Activated T-cell treated with anti-CD3 and anti-CD28 coated beads for 4 hours (primary cell): ENCODE measurements around the gene ZMAT2.
"Not testable (repeated sequence)": the region's sequence is repeated elsewhere in the genome, so short reads cannot be mapped to it uniquely, and the experiment has no call there.

Experiments
- DNase-seq: peaks from one replicate; pipeline ENCODE4 v3.0.0-alpha.2; 2020

The ZMAT2 gene

DNA sequence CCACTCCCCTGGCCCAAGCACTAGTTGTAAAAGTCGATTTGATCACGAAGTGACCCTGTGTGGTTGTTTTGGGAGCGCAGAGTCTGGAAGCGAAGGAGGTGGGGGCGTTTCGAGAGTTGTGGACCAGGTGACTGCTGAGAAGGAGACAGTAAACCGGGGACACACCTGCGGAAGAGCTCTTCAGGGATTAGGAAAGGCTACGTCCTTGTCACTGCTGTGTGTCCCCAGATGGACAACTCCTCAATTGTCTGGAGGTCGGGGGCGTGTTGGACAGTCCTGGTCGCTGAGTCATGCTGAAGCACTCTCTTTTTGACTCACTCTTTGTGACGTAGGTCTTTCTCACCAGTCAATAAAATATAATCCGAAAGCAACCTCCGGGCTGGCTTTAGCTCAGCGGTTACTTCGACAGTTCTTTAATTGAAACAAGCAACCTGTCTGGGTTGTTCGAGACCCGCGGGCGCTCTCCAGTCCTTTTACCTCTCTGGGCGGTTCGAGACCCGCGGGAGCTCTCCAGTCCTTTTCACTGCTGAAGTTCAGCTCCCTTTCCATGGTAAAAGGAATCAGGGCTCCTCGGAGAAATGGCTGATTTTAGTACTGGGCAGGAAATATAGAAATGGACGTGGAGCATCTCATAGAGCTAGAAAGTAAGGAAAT lies 10.8 kb downstream of the ZMAT2 start:
- peak; percentile 95 for DNase-seq

DNA sequence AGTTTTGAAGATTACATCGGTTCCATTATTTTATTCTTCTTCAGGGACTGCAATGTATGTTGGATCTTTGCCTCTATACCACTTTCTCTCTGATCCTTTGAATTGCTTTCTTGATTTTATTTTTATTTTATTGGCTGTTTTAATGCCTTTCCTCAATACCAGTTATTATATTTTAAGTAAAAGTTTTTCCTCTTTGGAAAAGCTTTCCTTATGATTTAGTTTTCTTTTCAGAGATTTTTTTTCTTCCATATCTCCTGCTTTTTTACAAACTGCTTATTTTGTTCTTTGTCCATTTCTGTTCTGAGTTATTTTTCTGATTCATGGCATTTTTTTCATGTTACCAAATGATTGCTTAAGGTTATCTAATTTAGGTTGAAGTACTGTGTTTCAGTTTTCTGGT lies 11.5 kb downstream of the ZMAT2 start:
- DNase-seq: no peak

DNA sequence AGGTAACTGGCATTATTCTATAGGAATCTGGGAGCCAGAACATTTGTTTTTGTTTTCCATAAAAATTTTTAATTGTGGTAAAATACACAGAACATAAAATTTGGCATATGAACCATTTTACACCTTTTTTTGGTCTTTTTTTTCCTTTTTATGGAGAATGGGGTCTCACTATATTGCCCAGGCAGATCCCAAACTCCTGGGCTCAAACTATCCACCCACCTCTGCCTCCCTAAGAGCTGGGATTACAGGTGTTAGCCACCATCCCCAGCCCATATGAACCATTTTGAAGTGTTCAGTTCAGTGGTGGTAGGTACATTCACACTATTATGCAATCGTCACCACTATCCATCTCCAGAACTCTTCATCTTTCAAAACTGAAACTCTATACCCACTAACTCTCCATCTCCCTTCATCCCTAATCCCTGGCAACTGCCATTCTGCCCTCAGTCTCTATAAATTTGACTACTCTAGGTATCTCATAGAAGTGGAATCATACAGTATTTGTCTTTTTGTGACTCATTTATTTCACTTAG lies 13.4 kb downstream of the ZMAT2 start:
- no peak for DNase-seq

DNA sequence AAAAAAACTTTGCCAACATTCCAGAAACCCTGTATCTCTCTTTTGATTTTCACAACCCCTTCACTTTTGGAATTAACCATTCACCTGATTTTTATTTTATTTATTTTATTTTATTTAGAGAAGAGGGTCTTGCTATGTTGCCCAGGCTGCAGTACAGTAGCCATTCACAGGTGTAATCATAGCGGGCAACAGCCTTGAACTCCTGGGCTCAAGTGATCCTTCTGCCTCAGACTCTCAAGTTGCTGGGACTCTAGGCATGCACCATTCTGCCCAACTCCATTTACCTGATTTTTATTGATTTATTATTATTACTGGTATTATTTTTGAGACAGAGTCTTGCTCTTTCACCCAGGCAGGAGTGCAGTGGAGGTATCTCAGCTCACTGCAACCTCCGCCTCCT lies 16.0 kb downstream of the ZMAT2 start:
- DNase-seq: not testable (repeated sequence)

DNA sequence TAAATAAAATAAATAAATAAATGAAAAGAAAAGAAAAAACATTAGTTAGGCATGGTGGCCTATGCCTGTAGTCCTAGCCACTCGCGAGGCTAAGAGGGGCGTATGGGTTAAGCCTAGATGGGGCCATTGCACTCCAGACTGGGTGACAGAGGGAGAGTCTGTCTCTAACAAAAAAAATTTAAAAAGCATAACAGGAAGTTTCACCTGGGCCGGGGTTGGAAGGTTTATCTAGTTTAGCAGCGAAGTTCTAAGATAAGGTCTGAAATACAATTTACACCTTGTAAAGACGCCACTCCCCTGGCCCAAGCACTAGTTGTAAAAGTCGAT lies 18.0 kb downstream of the ZMAT2 start:
- DNase-seq: no peak

DNA sequence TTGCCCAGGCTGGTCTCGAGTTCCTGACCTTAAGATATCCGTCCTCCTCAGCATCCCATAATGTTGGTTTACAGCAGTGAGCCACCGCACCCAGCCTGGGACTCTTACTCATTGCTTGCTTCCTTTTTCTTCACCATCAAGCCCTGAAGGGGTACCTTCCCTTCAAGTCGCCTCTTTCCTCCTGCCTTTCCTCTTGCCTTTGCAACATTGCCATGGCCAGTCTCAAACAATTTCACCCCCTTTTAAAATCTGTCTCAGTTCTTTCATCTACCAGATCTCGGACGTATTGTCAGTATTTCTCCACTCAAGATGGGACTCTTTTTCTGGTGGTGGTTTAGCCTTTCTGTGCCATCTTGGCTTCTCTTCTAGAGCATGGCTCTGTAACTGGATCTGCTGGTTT lies 20.5 kb downstream of the ZMAT2 start:
- DNase-seq: not testable (repeated sequence)

DNA sequence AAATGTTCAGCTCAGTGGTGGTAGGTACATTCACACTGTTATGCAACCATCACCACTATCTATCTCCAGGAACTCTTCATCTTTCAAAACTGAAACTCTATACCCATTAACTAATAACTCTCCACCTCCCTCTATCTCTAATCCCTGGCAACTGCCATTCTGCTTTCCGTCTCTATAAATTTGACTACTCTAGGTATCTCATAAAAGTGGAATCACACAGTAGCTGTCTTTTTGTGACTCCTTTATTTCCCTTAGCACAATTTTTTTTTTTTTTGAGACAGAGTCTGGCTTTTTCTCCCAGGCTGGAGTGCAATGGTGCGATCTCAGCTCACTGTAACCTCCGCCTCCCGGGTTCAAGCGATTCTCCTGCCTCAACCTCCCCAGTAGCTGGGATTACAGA lies 21.1 kb downstream of the ZMAT2 start:
- not testable (repeated sequence) for DNase-seq

DNA sequence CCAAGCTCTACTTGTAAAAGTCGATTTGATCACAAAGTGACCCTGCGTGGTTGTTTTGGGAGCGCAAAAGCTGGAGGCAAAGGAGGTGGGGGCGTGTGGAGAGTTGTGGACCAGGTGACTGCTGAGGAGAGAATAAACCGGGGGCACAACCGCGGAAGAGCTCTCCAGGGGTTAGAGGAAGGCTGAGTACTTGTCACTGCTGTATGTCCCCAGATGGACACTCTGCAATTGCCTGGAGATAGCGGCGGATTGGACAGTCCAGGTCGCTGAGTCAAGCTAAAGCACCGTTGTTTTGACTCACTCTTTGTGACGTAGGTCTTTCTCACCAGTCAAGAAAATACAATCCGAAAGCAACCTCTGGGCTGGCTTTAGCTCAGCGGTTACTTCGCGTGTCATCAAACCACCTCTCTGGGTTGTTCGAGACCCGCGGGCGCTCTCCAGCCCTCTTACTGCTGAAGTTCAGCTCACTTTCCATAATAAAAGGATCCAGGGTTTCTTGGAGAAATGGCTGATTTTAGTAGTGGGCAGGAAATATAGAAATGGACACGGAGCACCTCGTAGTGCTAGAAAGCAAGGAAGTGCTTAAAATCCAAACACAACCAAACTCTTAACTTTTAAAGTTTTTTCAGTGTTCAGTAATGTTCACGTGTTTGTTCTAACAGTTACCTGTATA lies 25.7 kb downstream of the ZMAT2 start:
- peak; percentile 48 for DNase-seq

DNA sequence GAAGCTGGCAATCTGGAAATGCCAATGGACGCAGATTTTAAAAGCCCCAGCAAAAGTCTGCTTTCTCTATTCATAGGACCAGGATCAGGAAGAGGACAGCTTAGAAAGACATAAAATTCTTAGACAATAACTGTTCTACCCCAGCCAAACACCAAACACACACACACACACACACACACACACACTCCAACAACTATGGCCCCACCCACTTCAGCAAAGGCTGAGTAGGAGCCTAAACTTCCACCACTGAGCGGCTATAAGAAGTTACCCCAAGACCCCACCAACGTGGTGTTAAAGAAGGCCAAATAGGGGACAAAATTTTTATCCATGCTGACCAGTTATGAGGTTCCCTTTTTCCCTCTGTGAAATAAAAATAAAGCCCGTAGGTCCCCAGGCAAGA lies 32.9 kb downstream of the ZMAT2 start:
- DNase-seq: no peak

DNA sequence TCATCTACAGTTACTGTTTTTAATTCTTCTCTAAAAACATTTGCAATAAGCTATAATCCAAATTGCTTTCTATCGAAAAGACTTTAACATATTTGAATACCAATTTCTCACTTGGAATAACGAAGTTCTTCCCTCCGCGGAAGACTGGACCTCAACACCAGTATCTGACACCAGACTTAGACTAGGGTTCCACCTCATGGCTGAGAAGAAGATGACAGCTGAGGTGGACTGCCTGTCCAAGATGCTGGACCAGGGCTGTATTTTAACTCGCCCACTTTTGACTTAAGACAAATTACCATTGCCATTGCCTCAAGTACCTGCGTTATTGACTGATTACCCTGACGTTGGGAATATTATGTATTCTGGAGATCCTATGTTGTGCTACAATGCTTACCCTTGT lies 34.1 kb downstream of the ZMAT2 start:
- DNase-seq: no peak

DNA sequence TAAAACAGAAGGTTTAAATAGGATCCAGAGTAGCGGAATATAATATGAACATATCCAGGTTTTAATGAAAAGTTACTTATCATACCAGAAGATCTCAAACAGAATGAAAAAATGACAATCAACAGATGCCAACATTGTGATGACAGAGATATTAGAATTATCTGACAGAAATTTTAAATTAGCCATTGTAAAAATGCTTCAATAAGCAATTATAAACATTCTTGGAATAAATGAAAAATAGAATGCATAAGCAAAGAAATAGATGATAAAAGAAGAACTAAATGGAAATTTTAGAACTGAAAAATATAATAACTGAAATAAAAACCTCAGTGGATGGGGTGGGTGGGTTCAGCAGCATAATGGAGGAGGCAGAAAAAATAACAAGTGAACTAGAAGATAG lies 37.2 kb downstream of the ZMAT2 start:
- DNase-seq: no peak

DNA sequence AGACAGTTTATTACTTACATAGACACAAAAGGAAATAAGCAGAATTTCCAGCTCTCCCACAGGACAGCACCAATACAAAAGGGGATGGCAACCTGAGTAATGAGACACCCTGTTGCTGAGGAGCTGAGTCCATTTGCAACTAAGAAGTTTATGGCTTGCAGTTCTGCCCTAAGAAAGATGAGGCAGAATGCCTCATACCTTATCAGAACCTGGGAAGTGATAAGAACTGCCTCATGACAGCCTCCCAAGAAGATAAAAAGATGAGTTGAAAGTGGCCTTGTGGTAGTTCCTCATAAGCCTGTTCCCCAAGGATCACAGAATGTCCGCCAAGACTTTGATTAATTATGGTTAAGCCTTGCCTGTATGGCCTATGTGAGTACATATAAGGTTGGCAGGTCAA lies 41.7 kb downstream of the ZMAT2 start:
- DNase-seq: no peak

DNA sequence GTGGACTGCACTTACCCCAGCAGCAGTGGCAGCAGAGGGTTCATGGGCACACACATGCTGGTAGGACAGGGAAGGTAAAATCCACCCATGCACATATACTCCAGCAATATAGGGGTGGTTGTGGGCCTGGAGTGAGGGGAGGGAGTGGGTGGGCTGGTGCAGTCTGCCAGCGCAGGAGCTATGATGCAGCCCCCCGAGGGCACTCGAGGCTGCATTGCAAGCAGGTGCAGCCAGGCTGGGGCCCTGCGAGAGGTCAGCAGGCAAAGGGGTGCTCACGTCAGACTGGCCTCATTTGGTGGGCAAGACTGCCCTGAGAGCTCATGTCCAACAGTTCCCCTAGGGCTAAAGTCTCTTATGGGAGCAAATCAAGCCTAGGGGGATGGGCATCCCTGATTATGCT lies 53.3 kb downstream of the ZMAT2 start:
- DNase-seq: no peak
